A549 (cell line): ENCODE data around the gene RPS6KB2. TPM values are rescaled to one million over a fixed set of nuclear protein-coding genes. Genes with fewer than 3 reads are reported as not detected.
"Not testable (repeated sequence)": the region's sequence is repeated elsewhere in the genome, so short reads cannot be mapped to it uniquely, and the experiment has no call there.

ENCODE experiments used
- ATAC-seq, 2 experiments: fragments of 200-7000 bp in 1 of 2; fragments of >200 bp in 1 of 2; cut with Nextera tagmentation in 1 of 2; cut with Tn5 transposase in 1 of 2; 3 replicates each; pipeline versions ENCODE4 v1.8.0 to v1.9.1; 2018 to 2020; ENCODE audit warnings: mild to moderate bottlenecking in 1 of 2, moderate library complexity in 1 of 2
- CTCF ChIA-PET: fragments of 300-600 bp; sonication (Branson Sonifier 250); formaldehyde crosslinking; extraction: SDS; loops from one replicate; lab custom pipeline; 2021; ENCODE audit warnings: antibody characterized with exemption, inconsistent platforms; lab: Yijun Ruan, JAX
- POLR2A ChIA-PET: fragments of 350-600 bp; formaldehyde crosslinking; extraction: SDS; loops from one replicate; lab custom pipeline; 2021; ENCODE audit warnings: antibody characterized with exemption, inconsistent platforms; lab: Yijun Ruan, JAX
- DNase-seq, 2 experiments: peaks; one replicate each; pipeline versions ENCODE4 v3.0.0 to v3.0.0-alpha.2; 2011 to 2016; ENCODE audit warnings: low read depth in 1 of 2, low spot score in 1 of 2
- FAIRE-seq: peaks from 2 replicates; lab custom pipeline; 2011; peaks lifted over from hg19 to GRCh38; lab: Jason Lieb, UNC
- H3K27ac ChIP-seq, 2 experiments: fragments of >200 bp; sonication (Bioruptor Twin); formaldehyde crosslinking; 3 replicates each; pipeline ENCODE4 v1.5.1; 2016 to 2017
- H3K4me1 ChIP-seq: fragments of >200 bp; sonication (Bioruptor Twin); formaldehyde crosslinking; 3 replicates; pipeline ENCODE4 v1.6.1; 2016
- H3K4me2 ChIP-seq: fragments of >200 bp; sonication (Bioruptor Twin); formaldehyde crosslinking; 3 replicates; pipeline ENCODE4 v1.6.1; 2016
- H3K4me3 ChIP-seq: fragments of >200 bp; sonication (Bioruptor Twin); formaldehyde crosslinking; 3 replicates; pipeline ENCODE4 v1.5.1; 2016
- H3K9me3 ChIP-seq: fragments of >200 bp; sonication (Bioruptor Twin); formaldehyde crosslinking; 3 replicates; pipeline ENCODE4 v1.6.1; 2016
- BCL3 ChIP-seq: fragments of >200 bp; sonication (Bioruptor Twin); formaldehyde crosslinking; IDR thresholded peaks from 3 replicates; pipeline ENCODE4 v1.6.1; 2016
- BHLHE40 ChIP-seq: IDR thresholded peaks from 2 replicates; pipeline ENCODE4 v1.6.1; 2012; ENCODE audit warnings: low read depth, low read length, inconsistent platforms
- CTCF ChIP-seq: fragments of >200 bp; sonication (Bioruptor Twin); formaldehyde crosslinking; IDR thresholded peaks from 3 replicates; pipeline ENCODE4 v1.5.1; 2016
- FOSL2 ChIP-seq, 2 experiments: fragments of 450-650 bp in 1 of 2; fragments of >200 bp in 1 of 2; sonication (Bioruptor Twin) in 1 of 2; formaldehyde crosslinking; IDR thresholded peaks; 2 replicates each; pipeline versions ENCODE4 v1.5.0 to v1.6.1; 2016 to 2020; ENCODE audit warnings: mild to moderate bottlenecking in 1 of 2, moderate library complexity in 1 of 2
- HDAC2 ChIP-seq: fragments of 200-600 bp; sonication (generic); IDR thresholded peaks from 2 replicates; pipeline ENCODE4 v1.6.1; 2016
- TFCP2L1 ChIP-seq: fragments of 250-450 bp; sonication (Bioruptor Pico); IDR thresholded peaks from 2 replicates; pipeline ENCODE4 v1.5.0; 2021; ENCODE audit warnings: mild to moderate bottlenecking
- WGBS: methylation state at CpG from one replicate; pipeline ENCODE4 v1.1.6; 2017; ENCODE audit errors: missing lambda C conversion rate; 5-methylcytosine and 5-hydroxymethylcytosine counted together
- polyA plus RNA-seq, 4 experiments: library from polyadenylated mRNA; depleted of rRNA in 3 of 4; stranded (reverse); fragments of >200 nt; fragmentation: RNase III in 1 of 4; extraction: RNeasy Plus Mini Kit Qiagen cat#74134 plus additional on column Dnase treatment in 1 of 4; gene quantifications; 2 replicates in 3 of 4; 3 replicates in 1 of 4; pipeline ENCODE4 v1.2.3, GENCODE V29; 2011 to 2017
- TF ChIP-seq, protein P1 (sequence below): fragments of 200-600 bp; sonication (generic); IDR thresholded peaks from 2 replicates; pipeline ENCODE4 v1.6.1; 2016; ENCODE audit warnings: antibody characterized with exemption, mild to moderate bottlenecking, moderate library complexity
- TF ChIP-seq, protein P2 (sequence below): fragments of >200 bp; sonication (Bioruptor Twin); formaldehyde crosslinking; IDR thresholded peaks from 2 replicates; pipeline ENCODE4 v1.6.1; 2016

RPS6KB2 gene
- polyA plus RNA-seq, 2 of the 4 experiments (the other 2 are of a cell fraction) = 40.9 to 47.9 TPM

GRCh38 chr11:67465189-67465510 is 36.9 kb downstream of the RPS6KB2 start:
- no peak for FAIRE-seq
- TF ChIP-seq, protein P1, sequence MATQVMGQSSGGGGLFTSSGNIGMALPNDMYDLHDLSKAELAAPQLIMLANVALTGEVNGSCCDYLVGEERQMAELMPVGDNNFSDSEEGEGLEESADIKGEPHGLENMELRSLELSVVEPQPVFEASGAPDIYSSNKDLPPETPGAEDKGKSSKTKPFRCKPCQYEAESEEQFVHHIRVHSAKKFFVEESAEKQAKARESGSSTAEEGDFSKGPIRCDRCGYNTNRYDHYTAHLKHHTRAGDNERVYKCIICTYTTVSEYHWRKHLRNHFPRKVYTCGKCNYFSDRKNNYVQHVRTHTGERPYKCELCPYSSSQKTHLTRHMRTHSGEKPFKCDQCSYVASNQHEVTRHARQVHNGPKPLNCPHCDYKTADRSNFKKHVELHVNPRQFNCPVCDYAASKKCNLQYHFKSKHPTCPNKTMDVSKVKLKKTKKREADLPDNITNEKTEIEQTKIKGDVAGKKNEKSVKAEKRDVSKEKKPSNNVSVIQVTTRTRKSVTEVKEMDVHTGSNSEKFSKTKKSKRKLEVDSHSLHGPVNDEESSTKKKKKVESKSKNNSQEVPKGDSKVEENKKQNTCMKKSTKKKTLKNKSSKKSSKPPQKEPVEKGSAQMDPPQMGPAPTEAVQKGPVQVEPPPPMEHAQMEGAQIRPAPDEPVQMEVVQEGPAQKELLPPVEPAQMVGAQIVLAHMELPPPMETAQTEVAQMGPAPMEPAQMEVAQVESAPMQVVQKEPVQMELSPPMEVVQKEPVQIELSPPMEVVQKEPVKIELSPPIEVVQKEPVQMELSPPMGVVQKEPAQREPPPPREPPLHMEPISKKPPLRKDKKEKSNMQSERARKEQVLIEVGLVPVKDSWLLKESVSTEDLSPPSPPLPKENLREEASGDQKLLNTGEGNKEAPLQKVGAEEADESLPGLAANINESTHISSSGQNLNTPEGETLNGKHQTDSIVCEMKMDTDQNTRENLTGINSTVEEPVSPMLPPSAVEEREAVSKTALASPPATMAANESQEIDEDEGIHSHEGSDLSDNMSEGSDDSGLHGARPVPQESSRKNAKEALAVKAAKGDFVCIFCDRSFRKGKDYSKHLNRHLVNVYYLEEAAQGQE = no peak
- TF ChIP-seq FOSL2 (IDR thresholded peaks at IDR 0.05) = no peak
- peak; percentile 20; the same call in 1 of the 2 replicates for TF ChIP-seq FOSL2 (CRISPR knock-in tag; IDR thresholded peaks at IDR 0.05)
- TF ChIP-seq, all 56 proteins: peak for 1
- Histone ChIP-seq H3K4me2 (peak overlapping the region; percentile 88), H3K27ac (peak overlapping the region; percentile 95 to 99), H3K4me1 (peaks cover 38% of the 10 kb centered on the region), H3K9me3 (no peaks in the 10 kb centered on the region), H3K4me3 (peak overlapping the region; percentile 73)
- ATAC-seq = peak in 1 of 2 experiments; percentile 4; a peak in 3 of 6 replicates
- peak in 1 of 2 experiments; percentile 65 for DNase-seq
- POLR2A ChIA-PET = interaction anchor here (0.9 to 1.7 kb wide), 4 partner anchors 11 to 64 kb away, joined by 3 to 5 read pairs (median 4); partner anchors contain the start of gene PPP1CA
- CTCF ChIA-PET = interaction anchor here (0.8 to 1.8 kb wide), 4 partner anchors 24 to 120 kb away, joined by 3 to 4 read pairs (median 4); partner anchors contain the start of gene PPP1CA
- WGBS = 17% methylated on average over 3 of the region's 3 CpGs

- ChIA-PET CTCF (interaction anchor here (0.8 to 1.8 kb wide), 4 partner anchors 24 to 120 kb away, joined by 3 to 4 read pairs (median 4); partner anchors contain the start of gene PPP1CA), POLR2A (interaction anchor here (0.9 to 1.7 kb wide), 4 partner anchors 11 to 64 kb away, joined by 3 to 5 read pairs (median 4); partner anchors contain the start of gene PPP1CA)
- not testable (repeated sequence) for H3K9me3 ChIP-seq; ATAC-seq; TF ChIP-seq FOSL2 (IDR thresholded peaks at IDR 0.05)
- WGBS = 66% methylated on average over 2 of the region's 2 CpGs
- peak in 1 of 2 experiments; percentile 50 for DNase-seq
- H3K4me3 ChIP-seq = peak overlapping the region; percentile 73
- peaks cover 38% of the 10 kb centered on the region for H3K4me1 ChIP-seq
- peak overlapping the region; percentile 95 to 99 for H3K27ac ChIP-seq
- H3K4me2 ChIP-seq = peak overlapping the region; percentile 88
- TF ChIP-seq FOSL2 (CRISPR knock-in tag; IDR thresholded peaks at IDR 0.05) = peak; percentile 44
- TF ChIP-seq, all 56 proteins: peak for 1; not testable (repeated sequence) for 55
- FAIRE-seq = not testable (repeated sequence)
Observed at GRCh38 chr11:67465530-67465929, 37.2 kb downstream of the RPS6KB2 start.

- TF ChIP-seq, protein P2, sequence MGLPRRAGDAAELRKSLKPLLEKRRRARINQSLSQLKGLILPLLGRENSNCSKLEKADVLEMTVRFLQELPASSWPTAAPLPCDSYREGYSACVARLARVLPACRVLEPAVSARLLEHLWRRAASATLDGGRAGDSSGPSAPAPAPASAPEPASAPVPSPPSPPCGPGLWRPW = no peak
- TF ChIP-seq BHLHE40 (no peak), CTCF (no peak), HDAC2 (no peak), TFCP2L1 (CRISPR knock-in tag) (no peak), BCL3 (no peak)
- H3K4me2 ChIP-seq = no peak overlapping the region
- DNase-seq (no peak), FAIRE-seq (no peak), ATAC-seq (no peak)
- CTCF ChIA-PET = interaction anchor here (1.8 to 5.4 kb wide), 3 partner anchors 14 to 121 kb away, joined by 4 to 22 read pairs (median 10); no protein-coding TSS in a partner anchor
- H3K4me3 ChIP-seq = no peak overlapping the region
- H3K9me3 ChIP-seq = no peaks in the 10 kb centered on the region
- peak overlapping the region in 1 of 2 experiments; percentile 99; a peak in 3 of 6 replicates for H3K27ac ChIP-seq
- peaks cover 38% of the 10 kb centered on the region for H3K4me1 ChIP-seq
- POLR2A ChIA-PET = interaction anchor here (1.2 to 1.6 kb wide), 3 partner anchors 17 to 39 kb away, joined by 3 to 4 read pairs (median 3); partner anchors contain the start of gene AIP
- 90% methylated on average over 5 of the region's 5 CpGs for WGBS
Observed at GRCh38 chr11:67466367-67466766, 38.1 kb downstream of the RPS6KB2 start.
